Osteocyte (in vitro differentiated cells): ENCODE data around the gene NCR3LG1. TPM values are rescaled to one million over a fixed set of nuclear protein-coding genes. Genes with fewer than 3 reads are reported as not detected.

Experiments
- DNase-seq: peaks from one replicate; pipeline ENCODE4 v3.0.0; 2021; ENCODE audit warnings: mixed read lengths; ENCODE audit not compliant: unreplicated experiment; ENCODE audit errors: extremely low spot score
- H3K27ac Mint-ChIP-seq: one replicate; pipeline ENCODE4 v1.8.0; 2021; ENCODE audit warnings: mild to moderate bottlenecking, mixed read lengths; ENCODE audit not compliant: unreplicated experiment
- H3K27me3 Mint-ChIP-seq: one replicate; pipeline ENCODE4 v1.8.0; 2021; ENCODE audit warnings: mixed read lengths; ENCODE audit not compliant: unreplicated experiment
- H3K36me3 Mint-ChIP-seq: one replicate; pipeline ENCODE4 v1.8.0; 2021; ENCODE audit warnings: mixed read lengths; ENCODE audit not compliant: unreplicated experiment
- H3K4me1 Mint-ChIP-seq: one replicate; pipeline ENCODE4 v1.8.0; 2021; ENCODE audit warnings: mixed read lengths; ENCODE audit not compliant: unreplicated experiment
- H3K4me3 Mint-ChIP-seq: one replicate; pipeline ENCODE4 v1.8.0; 2021; ENCODE audit warnings: mild to moderate bottlenecking, moderate library complexity, mixed read lengths; ENCODE audit not compliant: unreplicated experiment
- H3K9me3 Mint-ChIP-seq: one replicate; pipeline ENCODE4 v1.8.0; 2021; ENCODE audit warnings: mixed read lengths; ENCODE audit not compliant: unreplicated experiment
- total RNA-seq: library from RNA; stranded (reverse); gene quantifications from 2 replicates; pipeline ENCODE4 v1.2.1, GENCODE V29; 2021
- TF ChIP-seq, protein P1 (sequence below): fragments of 200-600 bp; sonication (generic); IDR thresholded peaks from 2 replicates; pipeline ENCODE4 v1.5.0; 2021; ENCODE audit warnings: antibody characterized with exemption, mild to moderate bottlenecking, moderate library complexity

Gene NCR3LG1
- total RNA-seq, 1 donor from 2014 or later = 7.5 TPM

DNA sequence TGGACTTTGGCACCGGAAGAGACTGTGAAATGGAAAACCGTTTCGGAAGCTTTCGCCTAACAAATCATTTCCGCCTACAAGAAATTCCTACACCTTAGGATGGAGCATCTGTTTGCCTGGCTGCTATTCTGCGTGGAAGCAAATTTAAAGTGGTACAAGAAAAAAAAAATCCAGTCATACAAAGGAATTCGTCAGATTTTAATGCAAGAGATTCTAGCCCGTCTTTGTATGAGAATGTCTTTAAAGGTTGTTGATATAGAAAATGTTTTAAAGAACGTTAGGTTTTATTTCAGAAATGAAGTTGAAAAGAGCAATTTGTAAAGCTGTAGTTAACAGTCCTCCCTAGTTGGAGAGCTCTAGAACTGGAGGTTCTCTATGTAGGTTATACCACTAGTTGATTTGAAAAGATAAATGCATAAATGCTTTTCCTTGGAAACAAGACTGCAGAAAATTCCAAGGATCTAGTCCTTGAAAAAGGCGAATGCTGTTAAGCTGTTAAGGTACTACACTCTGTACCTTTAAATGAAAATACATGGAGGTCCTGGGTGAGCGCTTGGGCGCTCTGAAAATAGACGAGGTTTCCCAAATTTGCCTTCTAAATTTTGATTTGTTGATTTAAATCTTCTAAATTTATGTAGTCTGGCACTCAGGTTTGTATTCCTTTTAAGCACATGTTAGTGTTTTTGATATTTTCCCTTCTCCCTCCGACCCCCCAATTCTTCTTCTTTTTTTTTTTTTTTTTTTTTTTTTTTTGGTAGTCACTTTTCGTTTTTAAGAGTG, 2.4 kb downstream of the NCR3LG1 start:
- DNase-seq = no peak
- no peaks in the 10 kb centered on the region for H3K27me3 Mint-ChIP-seq
- peaks cover 9% of the 10 kb centered on the region for H3K36me3 Mint-ChIP-seq
- H3K4me3 Mint-ChIP-seq = peak overlapping the region; percentile 87
- TF ChIP-seq, protein P1, sequence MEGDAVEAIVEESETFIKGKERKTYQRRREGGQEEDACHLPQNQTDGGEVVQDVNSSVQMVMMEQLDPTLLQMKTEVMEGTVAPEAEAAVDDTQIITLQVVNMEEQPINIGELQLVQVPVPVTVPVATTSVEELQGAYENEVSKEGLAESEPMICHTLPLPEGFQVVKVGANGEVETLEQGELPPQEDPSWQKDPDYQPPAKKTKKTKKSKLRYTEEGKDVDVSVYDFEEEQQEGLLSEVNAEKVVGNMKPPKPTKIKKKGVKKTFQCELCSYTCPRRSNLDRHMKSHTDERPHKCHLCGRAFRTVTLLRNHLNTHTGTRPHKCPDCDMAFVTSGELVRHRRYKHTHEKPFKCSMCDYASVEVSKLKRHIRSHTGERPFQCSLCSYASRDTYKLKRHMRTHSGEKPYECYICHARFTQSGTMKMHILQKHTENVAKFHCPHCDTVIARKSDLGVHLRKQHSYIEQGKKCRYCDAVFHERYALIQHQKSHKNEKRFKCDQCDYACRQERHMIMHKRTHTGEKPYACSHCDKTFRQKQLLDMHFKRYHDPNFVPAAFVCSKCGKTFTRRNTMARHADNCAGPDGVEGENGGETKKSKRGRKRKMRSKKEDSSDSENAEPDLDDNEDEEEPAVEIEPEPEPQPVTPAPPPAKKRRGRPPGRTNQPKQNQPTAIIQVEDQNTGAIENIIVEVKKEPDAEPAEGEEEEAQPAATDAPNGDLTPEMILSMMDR = no peak
- peak overlapping the region; percentile 83 for H3K27ac Mint-ChIP-seq
- H3K4me1 Mint-ChIP-seq = peaks cover 22% of the 10 kb centered on the region
- no peaks in the 10 kb centered on the region for H3K9me3 Mint-ChIP-seq

DNA sequence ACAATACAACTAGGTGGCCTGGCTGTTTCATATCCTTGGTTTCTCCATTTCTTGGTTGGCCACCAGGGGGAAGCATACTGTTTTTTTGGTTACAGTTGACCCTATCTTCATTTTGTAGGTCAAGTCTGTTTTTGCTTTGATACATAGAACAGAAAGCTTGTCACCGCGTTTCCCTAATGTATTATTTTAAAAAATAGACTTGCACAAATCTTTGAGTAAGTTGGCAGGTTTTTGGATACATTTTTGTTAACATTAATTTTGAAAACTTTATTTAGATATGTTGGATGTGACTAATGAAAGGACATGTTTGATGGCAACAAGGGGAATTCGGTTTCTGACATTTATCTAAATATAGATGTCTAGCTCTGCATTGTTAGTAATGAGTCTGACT, 3.0 kb downstream of the NCR3LG1 start:
- H3K4me3 Mint-ChIP-seq = peak overlapping the region; percentile 87

DNA sequence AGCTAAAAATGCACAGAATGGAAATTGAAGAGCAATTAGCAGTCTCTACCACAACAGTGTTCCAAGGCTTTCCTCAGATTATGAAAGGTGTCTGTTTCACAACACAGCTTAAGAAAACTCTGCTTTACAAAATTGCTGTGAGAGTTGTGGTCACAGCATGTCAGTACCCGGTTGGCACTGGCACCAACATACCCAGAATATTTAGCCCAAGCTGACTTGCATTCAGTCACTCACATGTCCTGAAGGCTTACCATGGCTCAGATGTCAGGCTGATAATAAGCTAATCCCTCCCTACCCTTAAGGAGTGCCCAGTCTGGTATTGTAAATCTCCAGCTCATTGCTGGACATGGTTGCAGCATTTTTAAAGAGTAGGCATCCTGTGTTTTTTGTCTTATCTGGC, 14.9 kb downstream of the NCR3LG1 start:
- Mint-ChIP-seq H3K4me1 (no peaks in the 10 kb centered on the region), H3K9me3 (peaks cover 24% of the 10 kb centered on the region), H3K4me3 (no peak overlapping the region), H3K36me3 (peaks cover 65% of the 10 kb centered on the region), H3K27ac (no peak overlapping the region), H3K27me3 (no peaks in the 10 kb centered on the region)
- DNase-seq = peak; percentile 7
- TF ChIP-seq, protein P1 = no peak

More for the DNA sequence above, 3.0 kb downstream of the NCR3LG1 start:
- H3K36me3 Mint-ChIP-seq = peaks cover 13% of the 10 kb centered on the region
- no peaks in the 10 kb centered on the region for H3K9me3 Mint-ChIP-seq
- TF ChIP-seq, protein P1 = peak; percentile 70
- H3K27me3 Mint-ChIP-seq = no peaks in the 10 kb centered on the region
- H3K27ac Mint-ChIP-seq = peak overlapping the region; percentile 83
- no peak for DNase-seq
- peaks cover 22% of the 10 kb centered on the region for H3K4me1 Mint-ChIP-seq

DNA sequence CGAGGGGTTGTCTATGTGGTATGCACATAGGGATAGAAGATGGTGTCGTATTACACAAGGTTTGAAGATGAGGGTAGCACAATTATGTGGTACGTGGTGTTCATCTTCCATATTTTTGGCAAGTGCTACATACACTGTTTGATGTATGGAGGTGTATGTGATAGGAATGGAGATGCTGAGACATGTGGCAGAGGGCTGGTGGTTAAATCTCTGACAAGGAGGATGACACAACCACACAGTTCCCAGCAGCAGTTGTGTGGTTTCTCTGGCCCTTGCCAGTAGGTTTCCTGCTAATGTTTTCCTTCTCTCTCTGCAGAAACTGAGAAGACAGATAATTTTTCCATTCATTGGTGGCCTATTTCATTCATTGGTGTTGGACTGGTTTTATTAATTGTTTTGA, 17.0 kb downstream of the NCR3LG1 start:
- Mint-ChIP-seq H3K9me3 (peaks cover 39% of the 10 kb centered on the region), H3K27me3 (no peaks in the 10 kb centered on the region), H3K36me3 (peaks cover 72% of the 10 kb centered on the region), H3K4me1 (no peaks in the 10 kb centered on the region), H3K27ac (no peak overlapping the region), H3K4me3 (no peak overlapping the region)
- TF ChIP-seq, protein P1 = no peak
- peak; percentile 5 for DNase-seq

GRCh38 chr11:17369094-17369493, 17.5 kb downstream of the NCR3LG1 start:
- no peak for DNase-seq
- H3K4me3 Mint-ChIP-seq = no peak overlapping the region
- peaks cover 73% of the 10 kb centered on the region for H3K36me3 Mint-ChIP-seq
- no peaks in the 10 kb centered on the region for H3K27me3 Mint-ChIP-seq
- no peaks in the 10 kb centered on the region for H3K4me1 Mint-ChIP-seq
- TF ChIP-seq, protein P1 = no peak
- H3K9me3 Mint-ChIP-seq = peaks cover 39% of the 10 kb centered on the region
- H3K27ac Mint-ChIP-seq = no peak overlapping the region
